Muscle layer of duodenum (tissue), 2 donors: Measurements from ENCODE around the gene RABL6.
"Not testable (repeated sequence)": the region's sequence is repeated elsewhere in the genome, so short reads cannot be mapped to it uniquely, and the experiment has no call there.

Source experiments
- H3K27ac ChIP-seq: one replicate; pipeline ENCODE4 v1.7.0; 2013; ENCODE audit warnings: mild to moderate bottlenecking, low read length
- H3K27me3 ChIP-seq: one replicate; pipeline ENCODE4 v1.7.0; 2013; ENCODE audit warnings: low read depth, mild to moderate bottlenecking, control low read depth, low read length
- H3K36me3 ChIP-seq, 2 donors: one replicate each; pipeline ENCODE4 v1.7.0; 2013; ENCODE audit warnings: low read length in 2 of 2, control low read depth in 1 of 2, mild to moderate bottlenecking in 1 of 2; ENCODE audit not compliant: insufficient read depth in 2 of 2, control insufficient read depth in 1 of 2
- H3K4me1 ChIP-seq, 2 donors: one replicate each; pipeline ENCODE4 v1.7.0; 2013; ENCODE audit warnings: low read length in 2 of 2, mild to moderate bottlenecking in 2 of 2, control low read depth in 1 of 2, moderate library complexity in 1 of 2; ENCODE audit not compliant: insufficient read depth in 2 of 2, control insufficient read depth in 1 of 2
- H3K4me3 ChIP-seq, 2 donors: one replicate each; pipeline ENCODE4 v1.7.0; 2013; ENCODE audit warnings: low read length in 2 of 2, low read depth in 1 of 2, mild to moderate bottlenecking in 1 of 2
- H3K9me3 ChIP-seq, 2 donors: one replicate each; pipeline ENCODE4 v1.7.0; 2013; ENCODE audit warnings: low read length in 2 of 2, control low read depth in 1 of 2, mild to moderate bottlenecking in 1 of 2; ENCODE audit not compliant: control insufficient read depth in 1 of 2
- donor health status: healthy.

Gene RABL6

GRCh38 chr9:136880651-136881050 lies 72.9 kb downstream of the RABL6 start:
- Histone ChIP-seq H3K4me3 (no peak overlapping the region), H3K4me1 (peaks cover 14 to 18% of the 10 kb centered on the region in 2 donors), H3K9me3 (no peaks in the 10 kb centered on the region), H3K27ac (no peak overlapping the region), H3K27me3 (no peaks in the 10 kb centered on the region), H3K36me3 (no peaks in the 10 kb centered on the region)

- H3K4me3 ChIP-seq, result peak overlapping the region; percentile 37 to 45
- H3K36me3 ChIP-seq, result no peaks in the 10 kb centered on the region
- H3K27ac ChIP-seq, result peak overlapping the region; percentile 75
- H3K4me1 ChIP-seq, result peaks cover 14 to 21% of the 10 kb centered on the region in 2 donors
- H3K27me3 ChIP-seq, result no peaks in the 10 kb centered on the region
- H3K9me3 ChIP-seq, result no peaks in the 10 kb centered on the region
These were observed 74.0 kb downstream of the RABL6 start for GRCh38 chr9:136881691-136882108.

GRCh38 chr9:136882109-136882946 lies 74.6 kb downstream of the RABL6 start:
- Histone ChIP-seq H3K4me3 (peak overlapping the region; percentile 37 to 45), H3K27ac (peak overlapping the region; percentile 75), H3K36me3 (no peaks in the 10 kb centered on the region)

GRCh38 chr9:136882947-136883283 lies 75.2 kb downstream of the RABL6 start:
- H3K4me3 ChIP-seq, H3K36me3 ChIP-seq, H3K9me3 ChIP-seq, H3K27me3 ChIP-seq: not testable (repeated sequence)
- Histone ChIP-seq H3K27ac (peak overlapping the region; percentile 60), H3K4me1 (peaks cover 17 to 27% of the 10 kb centered on the region in 2 donors)

More at GRCh38 chr9:136882109-136882946, 74.6 kb downstream of the RABL6 start:
- Histone ChIP-seq H3K9me3 (no peaks in the 10 kb centered on the region), H3K4me1 (peaks cover 15 to 24% of the 10 kb centered on the region in 2 donors), H3K27me3 (no peaks in the 10 kb centered on the region)

GRCh38 chr9:136883670-136884069 lies 75.9 kb downstream of the RABL6 start:
- H3K27ac ChIP-seq, H3K36me3 ChIP-seq, H3K4me3 ChIP-seq, H3K9me3 ChIP-seq, H3K27me3 ChIP-seq: not testable (repeated sequence)
- peaks cover 17 to 27% of the 10 kb centered on the region in 2 donors for H3K4me1 ChIP-seq

- Histone ChIP-seq H3K4me1 (peaks cover 17 to 27% of the 10 kb centered on the region in 2 donors), H3K36me3 (no peaks in the 10 kb centered on the region), H3K27ac (peak within 1 kb of the TSS; percentile 23), H3K27me3 (no peaks in the 10 kb centered on the region), H3K9me3 (no peaks in the 10 kb centered on the region), H3K4me3 (peak within 1 kb of the TSS; percentile 63 to 87)
These were observed 78.3 kb downstream of the RABL6 start, which contains the start of gene TRAF2 for GRCh38 chr9:136885950-136886578. Gene TRAF2, plus strand, starts transcription at chr9:136886516. Its CDS starts 12,225 bp downstream, at chr9:136898741.

- no peaks in the 10 kb centered on the region for H3K27me3 ChIP-seq
- H3K9me3 ChIP-seq, result no peaks in the 10 kb centered on the region
- peaks cover 13 to 25% of the 10 kb centered on the region in 2 donors for H3K4me1 ChIP-seq
- no peaks in the 10 kb centered on the region for H3K36me3 ChIP-seq
- H3K27ac ChIP-seq, result peak overlapping the region; percentile 23
- peak overlapping the region; percentile 63 to 87 for H3K4me3 ChIP-seq
These were observed 79.2 kb downstream of the RABL6 start for GRCh38 chr9:136886610-136887597.

GRCh38 chr9:136888454-136888853 lies 80.7 kb downstream of the RABL6 start:
- H3K9me3 ChIP-seq, result no peaks in the 10 kb centered on the region
- H3K27me3 ChIP-seq, result no peaks in the 10 kb centered on the region
- no peak overlapping the region for H3K4me3 ChIP-seq
- no peaks in the 10 kb centered on the region for H3K36me3 ChIP-seq
- peaks cover 4 to 15% of the 10 kb centered on the region in 2 donors for H3K4me1 ChIP-seq
- no peak overlapping the region for H3K27ac ChIP-seq

GRCh38 chr9:136889858-136890257 lies 82.1 kb downstream of the RABL6 start:
- peaks cover 4 to 15% of the 10 kb centered on the region in 2 donors for H3K4me1 ChIP-seq
- no peak overlapping the region for H3K27ac ChIP-seq
- H3K27me3 ChIP-seq, result no peaks in the 10 kb centered on the region
- no peaks in the 10 kb centered on the region for H3K9me3 ChIP-seq
- H3K36me3 ChIP-seq, result peaks cover 0 to 3% of the 10 kb centered on the region in 2 donors
- no peak overlapping the region for H3K4me3 ChIP-seq

- Histone ChIP-seq H3K27ac (no peak overlapping the region), H3K36me3 (peaks cover 0 to 7% of the 10 kb centered on the region in 2 donors), H3K4me1 (peaks cover 4 to 9% of the 10 kb centered on the region in 2 donors), H3K4me3 (no peak overlapping the region), H3K9me3 (no peaks in the 10 kb centered on the region), H3K27me3 (no peaks in the 10 kb centered on the region)
These were observed 82.9 kb downstream of the RABL6 start for GRCh38 chr9:136890661-136891060.
